GM12878 (cell line): ENCODE data around the gene TSHZ2. TPM values are rescaled to one million over a fixed set of nuclear protein-coding genes. Genes with fewer than 3 reads are reported as not detected.

ENCODE experiments used
- ATAC-seq: fragments of 200-7000 bp; cut with Tn5 transposase; 3 replicates; pipeline ENCODE4 v1.9.1; 2020; ENCODE audit warnings: mild to moderate bottlenecking, moderate library complexity
- BruUV-seq: library from RNA; stranded (reverse); fragments of 400-500 nt; replicated peaks from 2 replicates; lab custom pipeline; 2021; lab: Mats Ljungman, UMichigan
- CTCF ChIA-PET: fragments of 300-600 bp; sonication (Branson Sonifier 250); formaldehyde crosslinking; extraction: SDS; loops from one replicate; lab custom pipeline; 2021; ENCODE audit warnings: inconsistent platforms; lab: Yijun Ruan, JAX
- POLR2A ChIA-PET: fragments of 350-600 bp; formaldehyde crosslinking; extraction: SDS; loops from one replicate; lab custom pipeline; 2021; ENCODE audit warnings: inconsistent platforms; lab: Charles Lee
- RAD21 ChIA-PET: fragments of 300-600 bp; sonication (Branson Sonifier 250); formaldehyde crosslinking; loops from one replicate; lab custom pipeline; 2023; ENCODE audit warnings: antibody characterized with exemption; ENCODE audit not compliant: unreplicated experiment; lab: Charles Lee
- SMC1A ChIA-PET: fragments of 300-600 bp; sonication (Branson Sonifier 250); formaldehyde crosslinking; loops from one replicate; lab custom pipeline; 2023; ENCODE audit not compliant: unreplicated experiment, uncharacterized antibody; lab: Charles Lee
- DNase-seq: peaks from one replicate; pipeline ENCODE4 v3.0.0-alpha.2; 2011; ENCODE audit warnings: low read depth, low spot score
- FAIRE-seq: peaks from 3 replicates; lab custom pipeline; 2011; peaks lifted over from hg19 to GRCh38; lab: Jason Lieb, UNC
- H2AFZ ChIP-seq: 2 replicates; pipeline ENCODE4 v1.6.0; 2011; ENCODE audit warnings: low read depth, low read length, control low read depth; ENCODE audit not compliant: control insufficient read depth
- H3K27ac ChIP-seq: 2 replicates; pipeline ENCODE4 v1.5.1; 2011; ENCODE audit warnings: control low read depth; ENCODE audit not compliant: control insufficient read depth, insufficient read depth
- H3K27me3 ChIP-seq, 2 experiments: replicated peaks in 1 of 2; 2 replicates each; pipeline versions ENCODE4 v1.6.0 to v1.6.1; 2011; ENCODE audit warnings: low read length in 1 of 2; ENCODE audit not compliant: control insufficient read depth in 2 of 2, insufficient read depth in 2 of 2
- H3K36me3 ChIP-seq, 2 experiments: 2 replicates each; pipeline ENCODE4 v1.5.1; 2011; ENCODE audit warnings: low read length in 1 of 2; ENCODE audit not compliant: control insufficient read depth in 2 of 2, insufficient read depth in 2 of 2
- H3K4me1 ChIP-seq: 2 replicates; pipeline ENCODE4 v1.6.1; 2011; ENCODE audit warnings: mild to moderate bottlenecking, low read length, moderate library complexity, mixed read lengths; ENCODE audit not compliant: control insufficient read depth, insufficient read depth
- H3K4me2 ChIP-seq: 2 replicates; pipeline ENCODE4 v1.6.0; 2011; ENCODE audit warnings: control low read depth; ENCODE audit not compliant: control insufficient read depth, insufficient read depth
- H3K4me3 ChIP-seq: fragments of 200-600 bp; sonication (generic); 2 replicates; pipeline ENCODE4 v1.5.1; 2016
- H3K79me2 ChIP-seq: 2 replicates; pipeline ENCODE4 v1.6.0; 2011; ENCODE audit warnings: low read length; ENCODE audit not compliant: control insufficient read depth, insufficient read depth
- H3K9ac ChIP-seq: 2 replicates; pipeline ENCODE4 v1.8.0; 2011; ENCODE audit warnings: low read length, control low read depth, mixed read lengths; ENCODE audit not compliant: control insufficient read depth, insufficient read depth
- H3K9me3 ChIP-seq: replicated peaks from 3 replicates; pipeline ENCODE4 v1.5.1; 2011; ENCODE audit warnings: mild to moderate bottlenecking, low read length; ENCODE audit not compliant: control insufficient read depth, insufficient read depth
- H4K20me1 ChIP-seq: 2 replicates; pipeline ENCODE4 v1.6.0; 2011; ENCODE audit not compliant: control insufficient read depth, insufficient read depth
- EED ChIP-seq: sonication (generic); IDR thresholded peaks from 2 replicates; pipeline ENCODE4 v1.6.1; 2016; ENCODE audit warnings: antibody characterized with exemption, low read depth
- MXI1 ChIP-seq: fragments of 150-350 bp; IDR thresholded peaks from 2 replicates; pipeline ENCODE4 v1.6.1; 2011; ENCODE audit warnings: low read depth, mild to moderate bottlenecking, inconsistent platforms, low read length, improper control_type of control experiment
- TAF1 ChIP-seq: IDR thresholded peaks from 2 replicates; pipeline ENCODE4 v1.6.1; 2011; ENCODE audit warnings: mild to moderate bottlenecking, low read depth, low read length, borderline replicate concordance
- ZNF384 ChIP-seq: IDR thresholded peaks from 2 replicates; pipeline ENCODE4 v1.6.1; 2012; ENCODE audit warnings: low read depth, mild to moderate bottlenecking, low read length, improper control_type of control experiment, borderline replicate concordance
- WGBS: methylation state at CpG from one replicate; pipeline ENCODE4 v1.1.6; 2016; ENCODE audit warnings: low lambda C conversion rate; ENCODE audit not compliant: insufficient replicate concordance, insufficient coverage; ENCODE audit errors: missing lambda C conversion rate; 5-methylcytosine and 5-hydroxymethylcytosine counted together
- in situ Hi-C: fragments of 300-500 bp; cut with MboI; formaldehyde crosslinking; loops from 9 replicates; pipeline ENCODE4 v1.14.3; 2018; ENCODE audit warnings: mixed read lengths
- intact Hi-C: fragments of 100-400 bp; cut with micrococcal nuclease; formaldehyde crosslinking; loops from one replicate; pipeline ENCODE4 v1.14.2; 2022; ENCODE audit not compliant: unreplicated experiment
- polyA plus RNA-seq, 11 experiments: library from polyadenylated mRNA; depleted of rRNA in 4 of 11; unstranded in 6 of 11; stranded (reverse) in 5 of 11; fragments of >200 nt; fragmentation: Nextera tagmentation in 4 of 11; fragmentation: Illumina TruSeq in 1 of 11; extraction: Ambion mirVana in 4 of 11; extraction: Trizol in 1 of 11; gene quantifications; 1 replicate in 1 of 11; 2 replicates in 10 of 11; pipeline versions ENCODE4 v1.2.1 to v1.2.3, GENCODE V29; 2011 to 2016; ENCODE audit warnings: inconsistent platforms in 2 of 11, missing spikeins in 2 of 11, low read depth in 1 of 11
- total RNA-seq, 4 experiments: library from RNA; depleted of rRNA in 3 of 4; stranded (reverse); fragments of >200 nt in 3 of 4; fragmentation: Illumina TruSeq in 1 of 4; extraction: Trizol in 1 of 4; gene quantifications; 2 replicates each; pipeline versions ENCODE4 v1.2.1 to v1.2.3, GENCODE V29; 2013 to 2021
- TF ChIP-seq, protein P1 (sequence below): fragments of 450-650 bp; IDR thresholded peaks from 2 replicates; pipeline ENCODE4 v1.6.1; 2016; ENCODE audit warnings: mild to moderate bottlenecking

Gene TSHZ2
- total and polyA plus RNA-seq, 10 of the 15 experiments (the other 5 are each of a cell fraction or from before 2014, with no cell fraction given), result 0.01 to 0.86 (median 0.13) TPM; not detected in 2

GRCh38 chr20:53487461-53488200 is 515.5 kb downstream of the TSHZ2 start:
- Histone ChIP-seq H3K4me3 (no peak overlapping the region), H2AFZ (no peak overlapping the region), H3K36me3 (no peaks in the 10 kb centered on the region), H3K27ac (no peak overlapping the region), H3K4me1 (no peaks in the 10 kb centered on the region), H3K9me3 (no peaks in the 10 kb centered on the region), H4K20me1 (no peaks in the 10 kb centered on the region), H3K4me2 (no peak overlapping the region), H3K9ac (no peak overlapping the region), H3K79me2 (no peaks in the 10 kb centered on the region), H3K27me3 (no peaks in the 10 kb centered on the region)
- TF ChIP-seq EED, result no peak
- no peak for TF ChIP-seq MXI1
- no peak for TF ChIP-seq TAF1
- TF ChIP-seq, protein P1, sequence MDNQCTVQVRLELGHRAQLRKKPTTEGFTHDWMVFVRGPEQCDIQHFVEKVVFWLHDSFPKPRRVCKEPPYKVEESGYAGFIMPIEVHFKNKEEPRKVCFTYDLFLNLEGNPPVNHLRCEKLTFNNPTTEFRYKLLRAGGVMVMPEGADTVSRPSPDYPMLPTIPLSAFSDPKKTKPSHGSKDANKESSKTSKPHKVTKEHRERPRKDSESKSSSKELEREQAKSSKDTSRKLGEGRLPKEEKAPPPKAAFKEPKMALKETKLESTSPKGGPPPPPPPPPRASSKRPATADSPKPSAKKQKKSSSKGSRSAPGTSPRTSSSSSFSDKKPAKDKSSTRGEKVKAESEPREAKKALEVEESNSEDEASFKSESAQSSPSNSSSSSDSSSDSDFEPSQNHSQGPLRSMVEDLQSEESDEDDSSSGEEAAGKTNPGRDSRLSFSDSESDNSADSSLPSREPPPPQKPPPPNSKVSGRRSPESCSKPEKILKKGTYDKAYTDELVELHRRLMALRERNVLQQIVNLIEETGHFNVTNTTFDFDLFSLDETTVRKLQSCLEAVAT, result no peak
- no peak for TF ChIP-seq ZNF384
- ChIA-PET RAD21 (no interaction called here), CTCF (no interaction called here), SMC1A (interaction anchor here (1.0 kb wide), 1 partner anchor 23 kb away, joined by 3 read pairs; no protein-coding TSS in a partner anchor), POLR2A (interaction anchor here (0.6 kb wide), 1 partner anchor 578 kb away, joined by 4 read pairs; no protein-coding TSS in a partner anchor)
- 49% methylated on average over 4 of the region's 4 CpGs for WGBS
- BruUV-seq, result no TSS peak
- FAIRE-seq, result no peak
- ATAC-seq, result no peak
- intact Hi-C loops (no loop called here), in situ Hi-C loops (no loop called here)
- no peak for DNase-seq
